ENCODE results near the gene PLEKHA7. TPM values are rescaled to one million over a fixed set of nuclear protein-coding genes. Genes with fewer than 3 reads are reported as not detected.

Gene PLEKHA7
- total RNA-seq, 6 experiments from 2014 or later: 12.7 to 26.7 (median 21.5) TPM

DNA sequence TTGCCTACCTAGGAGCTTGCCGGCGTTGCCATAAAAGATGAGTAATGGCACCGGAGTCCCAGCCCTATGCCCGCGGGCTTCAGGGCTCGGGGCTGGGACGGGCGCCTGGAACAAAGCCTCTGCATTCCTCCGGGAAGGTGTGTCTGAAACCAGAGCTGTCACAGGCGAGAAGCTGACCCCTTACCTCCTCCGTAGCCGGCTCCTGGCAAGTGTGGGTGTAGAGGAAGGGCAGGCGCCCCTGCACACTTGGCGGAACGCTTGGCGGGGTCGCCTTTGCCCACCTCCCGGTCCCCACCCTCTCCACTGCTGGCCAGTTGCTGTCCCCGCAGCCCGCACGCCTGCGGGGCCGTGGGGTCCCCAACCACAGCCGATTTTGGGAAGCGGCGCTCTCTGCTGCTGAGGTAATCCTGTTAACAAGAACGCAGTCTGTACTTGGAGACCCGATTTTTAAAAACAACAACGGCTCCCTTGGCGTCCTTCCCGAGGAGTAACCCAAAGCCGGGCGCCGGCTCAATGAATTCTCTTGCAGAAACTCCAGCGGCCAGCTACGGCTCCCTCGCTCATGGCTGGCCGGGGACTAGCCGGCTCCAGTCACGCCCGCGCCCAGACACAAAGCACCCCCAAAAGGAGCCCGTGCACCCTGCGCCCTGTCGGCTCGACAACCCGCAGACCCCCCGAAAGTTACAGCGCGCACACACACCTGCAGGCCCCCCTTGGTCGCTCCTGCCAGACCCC is 89.2 kb downstream of the PLEKHA7 start:
- WGBS (ENCODE audit: insufficient coverage, low coverage, low lambda C conversion rate, missing lambda C conversion rate): 2% methylated on average over 16 of the region's 51 CpGs
- Histone ChIP-seq H3K4me1 (peaks cover 0 to 22% (median 5%) of the 10 kb centered on the region in 4 donors), H3K27ac (no peak overlapping the region), H3K36me3 (no peaks in the 10 kb centered on the region), H3K4me3 (peak overlapping the region; percentile 44 to 46 (median 45)), H3K9me3 (no peaks in the 10 kb centered on the region), H3K27me3 (no peaks in the 10 kb centered on the region)
- TF ChIP-seq POLR2A (IDR thresholded peaks at IDR 0.05): no peak
- TF ChIP-seq, protein P1, sequence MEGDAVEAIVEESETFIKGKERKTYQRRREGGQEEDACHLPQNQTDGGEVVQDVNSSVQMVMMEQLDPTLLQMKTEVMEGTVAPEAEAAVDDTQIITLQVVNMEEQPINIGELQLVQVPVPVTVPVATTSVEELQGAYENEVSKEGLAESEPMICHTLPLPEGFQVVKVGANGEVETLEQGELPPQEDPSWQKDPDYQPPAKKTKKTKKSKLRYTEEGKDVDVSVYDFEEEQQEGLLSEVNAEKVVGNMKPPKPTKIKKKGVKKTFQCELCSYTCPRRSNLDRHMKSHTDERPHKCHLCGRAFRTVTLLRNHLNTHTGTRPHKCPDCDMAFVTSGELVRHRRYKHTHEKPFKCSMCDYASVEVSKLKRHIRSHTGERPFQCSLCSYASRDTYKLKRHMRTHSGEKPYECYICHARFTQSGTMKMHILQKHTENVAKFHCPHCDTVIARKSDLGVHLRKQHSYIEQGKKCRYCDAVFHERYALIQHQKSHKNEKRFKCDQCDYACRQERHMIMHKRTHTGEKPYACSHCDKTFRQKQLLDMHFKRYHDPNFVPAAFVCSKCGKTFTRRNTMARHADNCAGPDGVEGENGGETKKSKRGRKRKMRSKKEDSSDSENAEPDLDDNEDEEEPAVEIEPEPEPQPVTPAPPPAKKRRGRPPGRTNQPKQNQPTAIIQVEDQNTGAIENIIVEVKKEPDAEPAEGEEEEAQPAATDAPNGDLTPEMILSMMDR (IDR thresholded peaks at IDR 0.05): no peak
- intact Hi-C loops (cut with DNase I): no loop called here
- DNase-seq: peak; percentile 73 to 81 (median 76)
- ATAC-seq: peak; percentile 89 to 92 (median 90)

GRCh38 chr11:16924462-16924825 is 89.8 kb downstream of the PLEKHA7 start:
- TF ChIP-seq POLR2A (IDR thresholded peaks at IDR 0.05): no peak
- TF ChIP-seq, protein P1 (IDR thresholded peaks at IDR 0.05): no peak
- intact Hi-C loops (cut with DNase I): no loop called here
- peaks cover 0 to 22% (median 5%) of the 10 kb centered on the region in 4 donors for H3K4me1 ChIP-seq
- no peak for DNase-seq
- no peaks in the 10 kb centered on the region for H3K36me3 ChIP-seq
- peak overlapping the region in 1 of 3 donors; percentile 4 for H3K27ac ChIP-seq
- WGBS (ENCODE audit: insufficient coverage, low coverage, low lambda C conversion rate, missing lambda C conversion rate): 36% methylated on average over 4 of the region's 4 CpGs
- ATAC-seq: peak in 1 of 4 donors; percentile 10
- H3K9me3 ChIP-seq: no peaks in the 10 kb centered on the region
- H3K27me3 ChIP-seq: no peaks in the 10 kb centered on the region
- peak overlapping the region; percentile 44 to 46 (median 45) for H3K4me3 ChIP-seq

- H3K4me1 ChIP-seq: peaks cover 0 to 22% (median 5%) of the 10 kb centered on the region in 4 donors
- DNase-seq: no peak
Measured at GRCh38 chr11:16923987-16924386, 90.2 kb downstream of the PLEKHA7 start.

GRCh38 chr11:16921668-16922067 is 92.5 kb downstream of the PLEKHA7 start:
- TF ChIP-seq POLR2A (IDR thresholded peaks at IDR 0.05): no peak
- TF ChIP-seq, protein P1 (IDR thresholded peaks at IDR 0.05): no peak
- H3K36me3 ChIP-seq: no peaks in the 10 kb centered on the region
- 84% methylated on average over 4 of the region's 4 CpGs for WGBS (ENCODE audit: insufficient coverage, low coverage, low lambda C conversion rate, missing lambda C conversion rate)
- H3K9me3 ChIP-seq: no peaks in the 10 kb centered on the region
- intact Hi-C loops (cut with DNase I): no loop called here
- H3K27me3 ChIP-seq: no peaks in the 10 kb centered on the region
- no peak overlapping the region for H3K4me3 ChIP-seq
- DNase-seq: no peak
- no peak overlapping the region for H3K27ac ChIP-seq
- ATAC-seq: no peak
- peaks cover 0 to 22% (median 5%) of the 10 kb centered on the region in 4 donors for H3K4me1 ChIP-seq

More at GRCh38 chr11:16923987-16924386, 90.2 kb downstream of the PLEKHA7 start:
- H3K27ac ChIP-seq: peak overlapping the region in 1 of 3 donors; percentile 4
- H3K27me3 ChIP-seq: no peaks in the 10 kb centered on the region
- H3K4me3 ChIP-seq: no peak overlapping the region
- ATAC-seq: no peak
- H3K36me3 ChIP-seq: no peaks in the 10 kb centered on the region
- TF ChIP-seq POLR2A (IDR thresholded peaks at IDR 0.05): no peak
- TF ChIP-seq, protein P1 (IDR thresholded peaks at IDR 0.05): no peak
- intact Hi-C loops (cut with DNase I): no loop called here
- 67% methylated on average over 4 of the region's 4 CpGs for WGBS (ENCODE audit: insufficient coverage, low coverage, low lambda C conversion rate, missing lambda C conversion rate)
- H3K9me3 ChIP-seq: no peaks in the 10 kb centered on the region

All from right lobe of liver (tissue), 6 donors.